HepG2 (cell line): Measurements from ENCODE around the gene ZNF770. TPM values are rescaled to one million over a fixed set of nuclear protein-coding genes. Genes with fewer than 3 reads are reported as not detected.
"Not testable (repeated sequence)": the region's sequence is repeated elsewhere in the genome, so short reads cannot be mapped to it uniquely, and the experiment has no call there.

Experiments
- ATAC-seq: fragments of 200-7000 bp; cut with Tn5 transposase; 3 replicates; pipeline ENCODE4 v1.9.1; 2020; ENCODE audit warnings: mild to moderate bottlenecking, moderate library complexity
- BruUV-seq: library from RNA; stranded (reverse); fragments of 400-500 nt; replicated peaks from 2 replicates; lab custom pipeline; 2021; lab: Mats Ljungman, UMichigan
- CTCF ChIA-PET: fragments of 300-600 bp; formaldehyde crosslinking; extraction: SDS; loops from one replicate; lab custom pipeline; 2021; ENCODE audit warnings: low total read pairs, inconsistent platforms, low intra/inter-chr PET ratio; lab: Yijun Ruan, JAX
- POLR2A ChIA-PET: fragments of 350-600 bp; sonication (Branson Sonifier 250); formaldehyde crosslinking; loops from one replicate; lab custom pipeline; 2020; ENCODE audit warnings: antibody characterized with exemption, inconsistent platforms; lab: Yijun Ruan, JAX
- DNase-seq: peaks from one replicate; pipeline ENCODE4 v3.0.0-alpha.2; 2015; ENCODE audit warnings: low spot score
- FAIRE-seq: peaks from 3 replicates; lab custom pipeline; 2011; peaks lifted over from hg19 to GRCh38; lab: Jason Lieb, UNC
- H2AFZ ChIP-seq: one replicate; pipeline ENCODE4 v1.6.1; 2011; ENCODE audit warnings: low read length, inconsistent platforms
- H3K27ac ChIP-seq: fragments of 300-600 bp; 3 replicates; pipeline ENCODE4 v1.8.0; 2011; ENCODE audit warnings: mixed run types, mild to moderate bottlenecking, mixed read lengths, low read length, inconsistent platforms; ENCODE audit not compliant: insufficient read depth; ENCODE audit errors: extremely low read length
- H3K27me3 ChIP-seq, 2 experiments: fragments of 200-600 bp in 1 of 2; 2 replicates in 1 of 2; 3 replicates in 1 of 2; pipeline versions ENCODE4 v1.6.0 to v1.8.0; 2011; ENCODE audit warnings: low read length in 2 of 2, mild to moderate bottlenecking in 2 of 2, moderate library complexity in 2 of 2, inconsistent platforms in 1 of 2; ENCODE audit not compliant: insufficient read depth in 2 of 2, control insufficient read depth in 1 of 2
- H3K36me3 ChIP-seq, 2 experiments: fragments of 200-600 bp in 1 of 2; replicated peaks in 1 of 2; 2 replicates in 1 of 2; 3 replicates in 1 of 2; pipeline versions ENCODE4 v1.5.1 to v1.8.0; 2011; ENCODE audit warnings: low read length in 2 of 2, inconsistent platforms in 1 of 2; ENCODE audit not compliant: insufficient read depth in 2 of 2, control insufficient read depth in 1 of 2
- H3K4me1 ChIP-seq: 2 replicates; pipeline ENCODE4 v1.5.1; 2012; ENCODE audit warnings: low read length, inconsistent platforms; ENCODE audit not compliant: insufficient read depth
- H3K4me2 ChIP-seq: 2 replicates; pipeline ENCODE4 v1.6.0; 2011; ENCODE audit warnings: low read depth, low read length, inconsistent platforms
- H3K4me3 ChIP-seq, 3 experiments: fragments of 200-600 bp in 1 of 3; sonication (generic), shearing (Covaris generic) in 1 of 3; replicated peaks in 1 of 3; 2 replicates each; pipeline ENCODE4 v1.5.1; 2011 to 2016; ENCODE audit warnings: low read length in 3 of 3, inconsistent platforms in 2 of 3, low read depth in 2 of 3, mild to moderate bottlenecking in 2 of 3, control low read depth in 1 of 3, mixed read lengths in 1 of 3; ENCODE audit not compliant: insufficient read depth in 1 of 3
- H3K79me2 ChIP-seq: one replicate; pipeline ENCODE4 v1.6.1; 2011; ENCODE audit warnings: low read length, inconsistent platforms; ENCODE audit not compliant: insufficient read depth
- H3K9ac ChIP-seq: 2 replicates; pipeline ENCODE4 v1.6.0; 2011; ENCODE audit warnings: mild to moderate bottlenecking, low read depth, low read length, inconsistent platforms; ENCODE audit not compliant: insufficient read depth
- H3K9me3 ChIP-seq: 2 replicates; pipeline ENCODE4 v1.5.1; 2012; ENCODE audit warnings: mild to moderate bottlenecking, low read length
- H4K20me1 ChIP-seq: 2 replicates; pipeline ENCODE4 v1.6.0; 2011; ENCODE audit warnings: inconsistent platforms, mild to moderate bottlenecking, low read length, moderate library complexity; ENCODE audit not compliant: insufficient read depth
- FIP1L1 ChIP-seq: fragments of 200-400 bp; formaldehyde crosslinking; IDR thresholded peaks from 2 replicates; pipeline ENCODE4 v1.6.1; 2018; ENCODE audit warnings: low read depth, mild to moderate bottlenecking, low read length, moderate library complexity, borderline replicate concordance; ENCODE audit not compliant: insufficient read depth
- IKZF1 ChIP-seq: fragments of 450-650 bp; IDR thresholded peaks from 2 replicates; pipeline ENCODE4 v1.7.1; 2016
- JARID2 ChIP-seq: sonication (generic); formaldehyde crosslinking; IDR thresholded peaks from 2 replicates; pipeline ENCODE4 v1.8.1; 2023; ENCODE audit warnings: missing genetic modification reagents, inconsistent platforms; ENCODE audit not compliant: insufficient replicate concordance
- KDM5A ChIP-seq: fragments of 200-600 bp; sonication (generic); IDR thresholded peaks from 2 replicates; pipeline ENCODE4 v1.7.0; 2018; ENCODE audit warnings: antibody characterized with exemption, mild to moderate bottlenecking, low read length, borderline replicate concordance
- MAZ ChIP-seq, 2 experiments: sonication (generic) in 1 of 2; formaldehyde crosslinking in 1 of 2; IDR thresholded peaks; 2 replicates each; pipeline versions ENCODE4 v1.5.0 to v1.6.1; 2012 to 2020; ENCODE audit warnings: low read depth in 2 of 2, mild to moderate bottlenecking in 2 of 2, borderline replicate concordance in 1 of 2, improper control_type of control experiment in 1 of 2, low read length in 1 of 2, missing genetic modification reagents in 1 of 2, moderate library complexity in 1 of 2
- MZF1 ChIP-seq: sonication (generic); formaldehyde crosslinking; IDR thresholded peaks from 2 replicates; pipeline ENCODE4 v1.8.1; 2023; ENCODE audit warnings: mild to moderate bottlenecking, missing genetic modification reagents, borderline replicate concordance
- NCOA5 ChIP-seq: sonication (generic); formaldehyde crosslinking; IDR thresholded peaks from 2 replicates; pipeline ENCODE4 v1.4.0; 2020; ENCODE audit warnings: missing genetic modification reagents
- POLR2A ChIP-seq, 2 experiments: IDR thresholded peaks; 2 replicates each; pipeline ENCODE4 v1.6.1; 2011; ENCODE audit warnings: low read depth in 2 of 2, low read length in 2 of 2, mild to moderate bottlenecking in 1 of 2, moderate library complexity in 1 of 2; ENCODE audit not compliant: insufficient read depth in 1 of 2
- SMAD1 ChIP-seq: sonication (generic); formaldehyde crosslinking; IDR thresholded peaks from 2 replicates; pipeline ENCODE4 v1.4.0; 2020; ENCODE audit warnings: missing genetic modification reagents, low read depth, mild to moderate bottlenecking, borderline replicate concordance
- SOX13 ChIP-seq, 3 experiments: fragments of 450-650 bp in 1 of 3; sonication (generic) in 1 of 3; formaldehyde crosslinking in 1 of 3; IDR thresholded peaks in 2 of 3; conservative IDR thresholded peaks in 1 of 3; 2 replicates each; pipeline versions ENCODE4 v1.5.0 to v1.6.1; 2016 to 2020; ENCODE audit warnings: antibody characterized with exemption in 1 of 3, mild to moderate bottlenecking in 1 of 3, missing compliant biosample characterization in 1 of 3, missing genetic modification reagents in 1 of 3, moderate library complexity in 1 of 3
- SP5 ChIP-seq: IDR thresholded peaks from 2 replicates; pipeline ENCODE4 v1.6.1; 2016; ENCODE audit warnings: low read depth, borderline replicate concordance
- YY1 ChIP-seq: IDR thresholded peaks from 2 replicates; pipeline ENCODE4 v1.6.1; 2011; ENCODE audit warnings: low read length, low read depth, moderate library complexity, mild to moderate bottlenecking; ENCODE audit not compliant: insufficient read depth, insufficient replicate concordance
- ZBTB20 ChIP-seq: sonication (generic); formaldehyde crosslinking; IDR thresholded peaks from 2 replicates; pipeline ENCODE4 v1.8.1; 2023; ENCODE audit warnings: missing genetic modification reagents, low read depth, mild to moderate bottlenecking, borderline replicate concordance
- ZNF576 ChIP-seq: sonication (generic); formaldehyde crosslinking; IDR thresholded peaks from 2 replicates; pipeline ENCODE4 v1.4.0; 2020; ENCODE audit warnings: mild to moderate bottlenecking, missing genetic modification reagents
- ZNF644 ChIP-seq: IDR thresholded peaks from 2 replicates; pipeline ENCODE4 v1.6.1; 2016; ENCODE audit warnings: low read depth
- WGBS: methylation state at CpG from one replicate; pipeline ENCODE4 v1.1.6; 2017; ENCODE audit warnings: low lambda C conversion rate; 5-methylcytosine and 5-hydroxymethylcytosine counted together
- in situ Hi-C: cut with HindIII; loops from 2 replicates; pipeline ENCODE4 v1.10.0; 2017; ENCODE audit warnings: low pct_unique_long_range_greater_than_20kb; ENCODE audit not compliant: extremely low pct_ligation_motif_present
- intact Hi-C: fragments of 100-400 bp; cut with micrococcal nuclease; formaldehyde crosslinking; loops from one replicate; pipeline ENCODE4 v1.10.0; 2022; ENCODE audit not compliant: unreplicated experiment
- polyA plus RNA-seq, 8 experiments: library from polyadenylated mRNA; depleted of rRNA in 3 of 8; stranded (reverse) in 7 of 8; unstranded in 1 of 8; fragments of >200 nt; fragmentation: Illumina TruSeq in 4 of 8; extraction: Trizol in 4 of 8; gene quantifications; 2 replicates each; pipeline versions ENCODE4 v1.2.1 to v1.2.3, GENCODE V29; 2011 to 2016; ENCODE audit warnings: low read depth in 4 of 8, missing spikeins in 1 of 8, mixed read lengths in 1 of 8; ENCODE audit not compliant: insufficient read depth in 1 of 8
- total RNA-seq, 5 experiments: library from RNA; depleted of rRNA; stranded (reverse); fragments of >200 nt; fragmentation: Illumina TruSeq; extraction: Trizol; gene quantifications; 2 replicates each; pipeline ENCODE4 v1.2.3, GENCODE V29; 2016; ENCODE audit warnings: low read depth in 1 of 5
- TF ChIP-seq, protein P1 (sequence below): sonication (generic); formaldehyde crosslinking; IDR thresholded peaks from 2 replicates; pipeline ENCODE4 v1.8.1; 2023; ENCODE audit warnings: mild to moderate bottlenecking, moderate library complexity, missing genetic modification reagents

ZNF770 gene
- total and polyA plus RNA-seq, 2 of the 13 experiments (the other 11 are each of a cell fraction or from before 2014, with no cell fraction given), result 15.5 to 33.1 TPM

GRCh38 chr15:34943711-34944110 is 44.4 kb downstream of the ZNF770 start (continued):
- no peak for TF ChIP-seq FIP1L1
- no peak for TF ChIP-seq NCOA5
- TF ChIP-seq, protein P1, sequence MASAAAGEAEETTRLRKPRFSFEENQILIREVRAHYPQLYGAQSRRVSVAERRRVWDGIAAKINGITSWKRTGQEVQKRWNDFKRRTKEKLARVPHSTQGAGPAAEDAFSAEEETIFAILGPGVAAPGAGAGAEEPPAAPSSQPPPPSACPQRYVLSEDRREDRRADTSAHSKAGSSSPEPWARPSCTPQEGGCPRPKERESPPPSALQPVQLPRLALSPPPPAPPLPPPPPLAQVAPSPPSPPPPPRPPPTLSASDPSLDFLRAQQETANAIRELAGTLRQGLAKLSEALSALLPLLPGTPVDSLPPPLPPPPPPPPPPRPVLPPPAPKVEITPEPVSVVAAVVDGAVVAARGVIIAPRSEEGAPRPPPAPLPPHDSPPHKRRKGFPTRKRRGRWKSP (CRISPR knock-in tag), result no peak
- TF ChIP-seq, all 625 proteins: peak for 0

GRCh38 chr15:34943264-34943663 is 44.8 kb downstream of the ZNF770 start:
- ATAC-seq, result not testable (repeated sequence)

GRCh38 chr15:34942363-34942762 is 45.7 kb downstream of the ZNF770 start:
- DNase-seq (no peak), ATAC-seq (no peak), FAIRE-seq (no peak)
- H3K79me2 ChIP-seq, result no peaks in the 10 kb centered on the region
- ChIA-PET POLR2A (interaction anchor here (0.8 kb wide), 1 partner anchor 27 kb away, joined by 3 read pairs; the partner anchor contains the start of gene AQR), CTCF (no interaction called here)
- H4K20me1 ChIP-seq, result no peaks in the 10 kb centered on the region
- no TSS peak for BruUV-seq
- 96% methylated on average over 6 of the region's 6 CpGs for WGBS
- H3K4me1 ChIP-seq, result no peaks in the 10 kb centered on the region
- H3K36me3 ChIP-seq, result peaks cover 2 to 40% of the 10 kb centered on the region in 2 experiments
- no peak overlapping the region for H3K9ac ChIP-seq
- in situ Hi-C loops (no loop called here), intact Hi-C loops (no loop called here)
- H3K9me3 ChIP-seq, result no peaks in the 10 kb centered on the region
- no peaks in the 10 kb centered on the region for H3K27me3 ChIP-seq
- no peak overlapping the region for H3K4me2 ChIP-seq
- H3K4me3 ChIP-seq, result no peak overlapping the region
- H3K27ac ChIP-seq, result no peak overlapping the region
- H2AFZ ChIP-seq, result no peak overlapping the region
- no peak for TF ChIP-seq SOX13 (IDR thresholded peaks at IDR 0.05)
- TF ChIP-seq SOX13 (CRISPR knock-in tag; conservative IDR thresholded peaks at IDR 0.05 in 1 of 2, IDR thresholded peaks at IDR 0.05 in 1 of 2), result no peak
- no peak for TF ChIP-seq SMAD1
- TF ChIP-seq ZNF576, result no peak
- no peak for TF ChIP-seq SP5 (CRISPR knock-in tag)
- TF ChIP-seq ZBTB20 (CRISPR knock-in tag), result no peak
- no peak for TF ChIP-seq JARID2 (CRISPR knock-in tag)
- TF ChIP-seq KDM5A, result no peak
- no peak for TF ChIP-seq IKZF1
- TF ChIP-seq MZF1, result no peak
- TF ChIP-seq YY1, result no peak
- TF ChIP-seq MAZ (IDR thresholded peaks at IDR 0.05; ENCODE audit: borderline replicate concordance, low read depth, low read length), result no peak
- no peak for TF ChIP-seq MAZ (CRISPR knock-in tag; IDR thresholded peaks at IDR 0.05; ENCODE audit: low read depth)
- TF ChIP-seq ZNF644, result no peak
- no peak for TF ChIP-seq POLR2A (IDR thresholded peaks at IDR 0.05; ENCODE audit: insufficient read depth in 1 of 2, low read depth in 2 of 2, low read length in 2 of 2)

More at GRCh38 chr15:34943264-34943663, 44.8 kb downstream of the ZNF770 start:
- H3K4me1 ChIP-seq, H3K27me3 ChIP-seq, in situ Hi-C loops, DNase-seq, H3K9me3 ChIP-seq, BruUV-seq, H4K20me1 ChIP-seq, H3K9ac ChIP-seq, POLR2A ChIA-PET, FAIRE-seq, H2AFZ ChIP-seq, H3K79me2 ChIP-seq, H3K27ac ChIP-seq, H3K4me3 ChIP-seq, H3K4me2 ChIP-seq, CTCF ChIA-PET, intact Hi-C loops: not testable (repeated sequence)
- peaks cover 2 to 43% of the 10 kb centered on the region in 2 experiments for H3K36me3 ChIP-seq
